ENCODE data around the gene AP2M1. TPM values are rescaled to one million over a fixed set of nuclear protein-coding genes. Genes with fewer than 3 reads are reported as not detected.

The AP2M1 gene
- total and polyA plus RNA-seq, 2 of the 8 experiments (the other 6 are each of a cell fraction or from before 2014, with no cell fraction given): 403 to 454 TPM

DNA sequence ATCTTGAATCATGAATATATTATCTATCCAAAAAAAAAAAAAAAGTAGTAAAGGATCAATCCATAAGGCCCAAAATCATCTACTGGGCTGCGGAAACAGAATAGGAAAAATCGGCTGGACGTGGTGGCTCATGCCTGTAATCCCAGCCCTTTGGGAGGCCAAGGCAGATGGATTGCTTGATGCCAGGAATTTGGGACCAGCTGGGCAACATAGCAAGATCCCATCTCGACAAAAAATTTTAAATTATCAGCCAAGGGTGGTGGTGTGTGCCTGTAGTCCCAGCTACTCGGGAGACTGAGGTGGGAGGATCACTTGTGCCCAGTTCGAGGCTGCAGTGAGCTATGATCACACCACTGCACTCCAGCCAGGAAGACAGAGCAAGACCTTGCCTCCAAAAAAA lies 25.5 kb upstream of the AP2M1 start:
- Histone ChIP-seq H2AFZ (ENCODE audit: low read length) (no peak overlapping the region), H3K27ac (ENCODE audit: low read depth, low read length) (no peak overlapping the region), H3K4me3 (ENCODE audit: extremely low read depth in 1 of 4, insufficient read depth in 2 of 4, low read depth in 3 of 4, low read length in 4 of 4) (no peak overlapping the region), H2AK5ac (ENCODE audit: low read depth, low read length) (no peak overlapping the region), H3K79me1 (ENCODE audit: low read depth, low read length) (0 out of 2 replicates have a peak, but pooled peaks cover under 1% of the 10 kb centered on the region), H3K23ac (ENCODE audit: insufficient read length) (no peak overlapping the region), H4K8ac (ENCODE audit: extremely low read depth, insufficient read depth, low read length) (no peak overlapping the region), H3K4ac (replicated peaks; ENCODE audit: insufficient read length, low read depth, low read length) (no peak overlapping the region), H2BK20ac (ENCODE audit: low read length) (no peak overlapping the region), H2BK5ac (ENCODE audit: low read depth, low read length) (no peak overlapping the region), H3K18ac (ENCODE audit: extremely low read depth, low read length) (no peak overlapping the region), H3K14ac (ENCODE audit: insufficient read length) (no peak overlapping the region), H3K56ac (replicated peaks; ENCODE audit: insufficient read length, low read depth, low read length) (no peak overlapping the region), H4K20me1 (replicated peaks in 1 of 2; ENCODE audit: control insufficient read depth in 1 of 2, insufficient read depth in 2 of 2, low read length in 2 of 2) (no peaks in the 10 kb centered on the region), H3K9ac (replicated peaks in 1 of 4; ENCODE audit: extremely low read depth in 1 of 4, low read depth in 3 of 4, low read length in 3 of 4) (no peak overlapping the region), H4K91ac (replicated peaks; ENCODE audit: insufficient read length, low read length) (no peak overlapping the region), H3K9me3 (ENCODE audit: insufficient read depth in 2 of 2, low read depth in 1 of 2, low read length in 1 of 2) (no peaks in the 10 kb centered on the region), H3K36me3 (ENCODE audit: control insufficient read depth in 2 of 4, insufficient read depth in 4 of 4, low read length in 3 of 4) (peaks cover 0 to 15% (median 6%) of the 10 kb centered on the region in 4 experiments; a peak in 6 of 8 replicates), H3K27me3 (replicated peaks in 1 of 4; ENCODE audit: control insufficient read depth in 3 of 4, extremely low read depth in 1 of 4, insufficient read depth in 3 of 4, low read length in 3 of 4) (no peaks in the 10 kb centered on the region), H4K5ac (ENCODE audit: insufficient read length, low read depth, low read length) (no peak overlapping the region), H2BK12ac (ENCODE audit: low read depth, low read length) (no peak overlapping the region), H2BK120ac (replicated peaks; ENCODE audit: low read depth, low read length) (no peak overlapping the region), H3K79me2 (ENCODE audit: control insufficient read depth in 1 of 2, insufficient read depth in 2 of 2, low read length in 2 of 2) (no peaks in the 10 kb centered on the region; a peak in 1 of 4 replicates), H3K4me1 (replicated peaks in 1 of 4; ENCODE audit: control insufficient read depth in 3 of 4, insufficient read depth in 4 of 4, low read length in 3 of 4) (no peaks in the 10 kb centered on the region), H3K4me2 (ENCODE audit: insufficient read depth in 1 of 2, low read depth in 2 of 2, low read length in 2 of 2) (no peak overlapping the region), H3K23me2 (ENCODE audit: low read depth, low read length) (no peaks in the 10 kb centered on the region), H2BK15ac (ENCODE audit: low read length) (no peak overlapping the region)
- ChIA-PET POLR2A (ENCODE audit: partially characterized antibody) (interaction anchor here (0.9 to 1.5 kb wide), 6 partner anchors 14 to 188 kb away, joined by 3 to 6 read pairs (median 4); partner anchors contain the start of genes ABCF3, AP2M1, EIF2B5 and FAM131A), CTCF (ENCODE audit: partially characterized antibody) (interaction anchor here (0.6 to 2.0 kb wide), 7 partner anchors 24 to 875 kb away, joined by 3 to 7 read pairs (median 3); no protein-coding TSS in a partner anchor)
- no peak for TF ChIP-seq CHD2 (IDR thresholded peaks at IDR 0.05; ENCODE audit: low read length)
- TF ChIP-seq RBBP5 (IDR thresholded peaks at IDR 0.05; ENCODE audit: borderline replicate concordance, low read depth, low read length): no peak
- no peak for TF ChIP-seq SRF (IDR thresholded peaks at IDR 0.05; ENCODE audit: low read depth, low read length)
- TF ChIP-seq KDM4A (IDR thresholded peaks at IDR 0.05; ENCODE audit: low read depth, low read length, severe bottlenecking): no peak
- TF ChIP-seq PHF8 (conservative IDR thresholded peaks at IDR 0.05; ENCODE audit: low read depth, low read length): no peak
- TF ChIP-seq SP1 (IDR thresholded peaks at IDR 0.05; ENCODE audit: low read depth, low read length): no peak
- no peak for TF ChIP-seq TBP (IDR thresholded peaks at IDR 0.05; ENCODE audit: low read depth, low read length)
- TF ChIP-seq ZNF274 (IDR thresholded peaks at IDR 0.05; ENCODE audit: borderline replicate concordance, extremely low read depth, low read length): no peak
- no peak for TF ChIP-seq CBX5 (IDR thresholded peaks at IDR 0.05; ENCODE audit: low read depth, low read length)
- DNase-seq (ENCODE audit: low read depth in 1 of 2, low spot score in 2 of 2) (no peak), FAIRE-seq (no peak)
- 86% methylated on average over 6 of the region's 6 CpGs; no CpG with 5 or more reads in 1 of the 2 experiments for WGBS, 2 experiments (ENCODE audit: extremely low coverage in 1 of 2, insufficient coverage in 1 of 2, insufficient read length in 1 of 2, insufficient replicate concordance in 2 of 2, low coverage in 1 of 2, low lambda C conversion rate in 2 of 2, missing lambda C conversion rate in 1 of 2)
